HG03565 (cell line): Measurements from ENCODE around the gene DERL3.

ENCODE experiments used
- ATAC-seq: cut with Tn5 transposase; IDR thresholded peaks from one replicate; pipeline ENCODE4 v1.9.1; 2021; ENCODE audit warnings: mild to moderate bottlenecking, moderate library complexity; ENCODE audit not compliant: unreplicated experiment

DERL3 gene

DNA sequence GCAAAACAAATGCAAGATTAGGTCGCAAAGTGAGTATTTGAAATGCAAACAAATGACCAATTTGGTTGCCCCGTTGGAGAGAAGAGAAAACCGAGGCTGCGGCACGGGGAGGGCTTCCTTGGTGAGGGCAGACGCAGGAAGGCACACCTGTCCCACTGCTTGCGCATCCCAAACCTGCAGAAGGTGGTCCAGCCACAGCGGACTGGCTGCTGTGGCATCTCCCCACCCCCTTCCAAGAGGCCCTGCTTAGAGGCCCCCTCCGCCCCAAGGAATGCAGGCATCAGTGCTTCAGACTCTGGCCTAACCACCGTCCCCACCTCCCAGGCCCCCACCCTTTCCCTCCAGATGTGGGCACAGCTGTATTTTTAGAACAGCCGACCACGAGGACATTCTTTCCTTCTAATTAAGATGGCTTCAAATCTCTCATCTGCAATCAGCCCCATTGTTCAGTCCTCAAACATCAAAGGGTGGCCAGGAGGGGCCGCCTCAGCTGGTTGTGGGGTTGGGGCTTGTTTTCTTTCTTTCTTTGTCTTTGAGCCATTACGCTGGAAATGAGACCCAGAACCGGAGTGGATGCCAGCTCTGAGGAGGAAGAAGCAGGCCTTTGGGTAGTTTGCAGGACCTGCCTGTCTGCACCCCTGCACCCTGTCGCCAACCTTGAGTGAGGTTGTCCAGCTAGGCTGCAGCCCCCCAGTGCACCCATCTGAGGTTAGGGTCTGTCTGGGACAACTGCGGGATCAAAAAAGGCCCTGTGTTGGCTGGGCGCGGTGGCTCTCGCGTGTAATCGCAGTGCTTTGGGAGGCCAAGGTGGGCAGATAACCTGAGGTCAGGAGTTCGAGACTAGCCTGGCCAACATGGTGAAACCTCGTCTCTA, 9.4 kb upstream of the DERL3 start:
- no peak for ATAC-seq

DNA sequence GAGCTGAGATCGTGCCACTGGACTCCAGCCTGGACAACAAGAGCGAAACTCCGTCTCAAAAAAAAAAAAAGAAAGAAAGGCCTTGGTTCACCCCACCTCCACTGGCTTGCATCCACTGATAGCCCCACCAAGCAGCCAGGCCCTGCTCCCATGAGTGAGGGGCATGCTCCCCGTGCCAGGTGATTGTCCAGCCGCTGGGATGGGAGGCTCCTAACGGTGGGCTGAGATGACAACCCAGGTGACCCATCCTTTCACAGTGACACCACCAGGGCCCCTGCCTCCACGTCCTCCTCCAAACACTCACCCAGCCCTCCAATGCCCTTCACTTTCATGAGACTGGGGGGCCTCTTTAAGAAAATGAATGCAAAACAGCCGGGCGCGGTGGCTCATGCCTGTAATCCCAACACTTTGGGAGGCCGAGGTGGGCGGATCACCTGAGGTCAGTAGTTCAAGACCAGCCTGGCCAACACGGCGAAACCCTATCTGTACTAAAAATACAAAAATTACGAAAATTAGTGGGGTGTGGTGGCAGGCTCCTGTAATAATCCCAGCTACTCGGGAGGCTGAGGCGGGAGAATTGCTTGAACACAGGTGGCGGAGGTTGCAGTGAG, 8.6 kb upstream of the DERL3 start:
- ATAC-seq, result no peak

DNA sequence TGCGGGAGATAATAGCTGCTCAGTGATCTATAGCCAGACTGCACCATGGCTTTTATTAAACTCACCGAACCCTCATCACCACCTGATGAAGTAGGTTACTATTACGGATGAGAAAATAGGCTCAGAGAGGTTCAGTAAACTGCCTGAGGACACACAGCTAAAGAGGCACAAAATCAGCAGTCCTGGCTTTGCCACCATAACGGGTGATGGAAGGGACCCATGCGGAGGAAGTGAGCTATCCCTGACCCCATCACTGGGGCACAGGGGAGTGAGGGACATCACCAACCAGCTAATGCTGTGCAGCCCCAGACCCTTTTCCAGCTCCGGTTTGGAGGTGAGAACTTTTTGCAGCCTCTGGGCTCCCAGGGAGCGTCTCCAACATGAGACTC, 7.3 kb upstream of the DERL3 start:
- no peak for ATAC-seq

DNA sequence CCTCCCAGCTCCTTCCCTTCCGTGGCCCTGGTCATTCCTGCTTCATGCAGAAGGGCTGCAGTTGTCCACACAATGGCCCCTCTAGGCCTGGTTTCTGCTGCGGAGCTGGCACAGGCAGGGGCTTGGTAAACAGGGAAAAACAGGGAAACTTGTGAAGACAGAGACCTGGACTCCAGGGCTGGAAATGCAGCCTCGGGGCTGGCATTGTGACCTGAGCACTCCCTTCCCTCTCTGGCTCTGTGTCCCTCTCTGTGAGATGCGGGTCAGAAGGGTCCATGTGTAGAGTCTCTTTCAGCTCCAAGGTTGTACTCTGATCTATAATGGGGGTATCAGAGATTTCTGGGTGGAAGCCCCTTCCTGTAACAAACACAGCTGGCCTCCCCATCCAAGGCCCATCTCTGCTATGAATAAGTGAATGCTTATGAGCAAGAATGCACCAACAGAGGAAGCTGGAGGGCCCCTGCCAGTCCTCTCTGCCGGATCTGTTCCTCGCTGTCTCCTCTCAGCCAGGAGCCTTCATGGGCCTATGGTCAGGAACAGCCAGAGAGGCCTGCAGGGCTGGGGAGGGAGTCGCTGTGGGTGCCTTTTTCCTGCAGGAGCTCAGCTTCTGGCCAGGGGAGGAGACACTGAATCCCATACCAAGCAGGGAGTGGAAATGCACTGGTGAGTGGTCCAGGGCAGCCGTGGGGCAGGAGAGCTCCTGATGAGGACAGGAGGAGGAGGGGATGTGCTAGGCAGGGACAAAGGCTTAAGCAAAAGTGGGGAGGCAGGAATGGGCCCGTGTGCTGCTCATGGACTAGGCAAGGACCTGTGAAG, 6.7 kb upstream of the DERL3 start:
- ATAC-seq, result no peak

DNA sequence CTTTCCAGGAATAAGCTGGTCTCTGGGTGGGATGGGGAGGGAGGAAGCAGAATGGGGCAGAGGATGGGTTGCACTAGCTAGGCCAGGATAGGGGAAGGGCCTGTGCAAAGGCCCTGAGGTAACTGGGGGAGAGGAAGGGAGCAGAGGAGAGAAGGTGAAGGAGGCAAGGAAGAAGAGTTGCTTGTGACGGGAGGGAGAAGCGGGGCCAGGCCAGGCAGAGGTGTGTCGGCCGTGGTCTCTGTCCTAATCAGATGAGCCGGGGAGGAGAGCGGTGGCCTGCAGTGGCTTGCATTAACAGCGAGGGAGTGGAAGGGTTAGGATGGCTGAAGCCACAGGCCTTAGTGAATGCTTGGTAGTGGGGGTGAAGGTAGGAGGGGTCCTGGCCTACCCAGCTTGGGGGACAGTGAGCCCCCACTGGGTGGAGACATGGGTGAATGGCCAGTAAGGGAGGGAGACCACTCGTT, 6.0 kb upstream of the DERL3 start:
- no peak for ATAC-seq

DNA sequence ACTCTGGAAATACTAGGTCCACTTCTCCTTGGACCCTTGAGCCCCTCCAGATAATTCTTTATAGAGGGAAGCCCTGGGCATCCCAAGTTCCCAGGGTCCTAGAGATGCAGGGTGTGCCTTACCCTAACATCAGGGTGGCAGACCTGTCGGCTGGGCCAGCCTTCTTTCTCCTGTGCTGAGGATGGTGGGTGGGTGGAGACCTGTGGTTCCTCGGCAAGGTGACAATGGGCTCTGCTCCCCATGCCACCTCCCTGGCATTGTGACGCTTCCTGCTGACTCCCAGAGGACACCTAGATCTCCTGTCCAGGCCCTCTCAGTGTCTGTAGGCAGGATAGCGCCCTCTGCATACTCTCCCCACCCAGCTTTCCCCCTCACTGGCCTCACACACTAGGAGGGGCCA, 3.8 kb upstream of the DERL3 start:
- ATAC-seq, result no peak

DNA sequence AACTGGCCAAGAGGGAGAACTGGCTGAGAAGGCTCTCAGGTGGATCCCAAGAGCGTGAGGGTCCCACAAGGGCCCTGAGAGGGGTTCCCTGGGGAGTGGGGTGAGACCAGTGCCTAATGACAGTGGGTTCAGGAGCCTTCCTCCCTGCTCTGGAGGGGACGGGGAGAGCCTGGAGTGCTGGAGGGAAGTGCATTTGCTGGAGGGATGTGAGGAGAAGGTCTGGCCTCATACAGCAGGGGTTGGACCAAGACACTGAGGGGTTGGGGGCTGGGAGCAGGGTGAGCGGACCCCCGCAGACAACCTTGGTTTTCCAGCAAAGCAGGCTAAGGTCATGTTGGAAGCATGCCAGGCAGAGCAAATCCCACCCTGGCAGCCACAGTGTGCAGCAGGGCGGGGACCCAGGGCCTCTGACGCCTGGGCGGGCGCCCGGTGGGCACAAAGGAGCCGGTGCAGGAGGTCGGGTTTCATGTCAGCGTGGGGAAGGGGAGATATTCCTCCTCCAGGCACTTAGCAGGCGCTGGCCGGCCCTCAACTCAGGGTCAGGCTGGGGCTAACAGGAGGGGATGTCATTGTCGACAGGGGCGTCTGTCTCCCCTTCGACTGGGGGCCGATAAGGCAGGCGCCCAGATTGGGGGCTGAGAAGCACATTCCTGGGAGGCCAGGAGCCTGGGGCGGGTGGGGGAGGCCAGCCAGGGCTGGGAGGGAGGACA, 3.1 kb upstream of the DERL3 start:
- no peak for ATAC-seq

DNA sequence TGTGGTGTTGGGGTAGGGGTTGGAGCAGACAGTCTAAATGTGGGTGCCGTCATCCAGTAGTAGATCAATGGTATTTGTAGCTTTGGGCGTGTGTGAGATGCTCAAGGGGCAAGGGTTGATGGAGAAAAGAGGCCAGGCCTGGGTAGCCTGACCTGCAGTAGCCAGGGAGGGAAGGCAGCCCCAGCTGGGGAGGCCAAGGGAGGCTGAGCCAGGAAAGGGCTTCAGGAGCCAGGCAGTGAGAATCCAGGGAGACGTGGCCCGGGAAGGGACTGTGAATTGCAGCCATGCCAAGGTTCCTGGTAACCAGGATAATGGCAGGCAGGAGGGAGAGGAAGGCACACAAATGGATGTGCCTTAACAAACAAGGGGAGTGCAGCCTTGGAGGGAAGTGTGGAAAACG, 2.5 kb upstream of the DERL3 start:
- ATAC-seq, result no peak

DNA sequence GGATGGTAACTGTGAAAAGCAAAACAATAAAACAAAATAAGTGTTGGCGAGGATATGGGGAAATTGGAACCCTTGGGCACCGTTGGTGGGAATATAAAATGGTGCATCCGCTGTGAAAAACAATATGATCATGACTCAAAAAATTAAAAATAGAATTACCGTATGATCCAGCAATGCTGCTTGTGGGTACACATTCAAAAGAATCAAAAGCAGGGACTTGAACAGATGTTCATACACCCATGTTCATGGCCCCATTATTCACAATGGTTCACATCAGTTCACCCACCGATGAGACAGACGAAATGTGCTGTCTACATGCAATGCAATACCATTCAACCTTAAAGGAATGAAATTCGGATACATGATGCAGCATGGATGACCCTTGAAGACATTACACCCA, 1.2 kb upstream of the DERL3 start:
- ATAC-seq, result no peak

DNA sequence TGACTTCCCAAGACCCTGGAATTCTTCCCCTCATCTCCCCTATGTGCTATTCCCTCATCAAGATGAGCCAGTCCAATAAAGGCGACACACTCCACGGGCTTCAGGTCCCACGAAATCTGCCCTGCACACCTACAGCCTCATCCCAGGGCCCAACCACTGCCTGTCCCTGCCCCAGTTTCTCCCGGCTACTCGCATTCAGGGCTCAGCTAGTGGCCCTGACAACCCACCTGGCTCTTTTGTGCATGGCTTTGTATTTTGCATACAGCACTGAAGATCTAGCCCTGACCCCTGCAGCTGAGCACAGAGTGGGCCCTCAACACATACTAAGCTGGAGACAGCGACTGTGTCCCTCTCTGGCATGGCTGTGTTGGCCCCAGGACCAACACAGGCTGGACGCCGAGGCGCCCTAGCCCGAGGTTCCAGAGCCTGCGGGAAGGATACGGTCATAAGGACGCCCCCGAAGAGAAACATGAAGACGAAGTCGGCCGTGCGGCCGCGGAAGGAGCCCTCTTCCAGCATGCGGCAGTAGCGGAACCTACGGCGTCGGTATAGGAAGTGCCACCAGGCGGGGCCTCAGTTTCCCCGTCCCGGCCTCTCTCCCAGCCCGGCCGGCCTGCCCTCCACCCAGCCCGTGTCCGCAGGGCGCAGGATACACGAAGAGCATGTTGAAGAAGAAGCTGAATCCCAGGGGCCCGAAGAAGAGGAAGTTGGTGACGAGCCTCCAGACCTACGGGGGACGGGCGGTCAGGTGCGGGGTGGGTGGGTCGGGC, 710 bp downstream of the DERL3 start:
- no peak for ATAC-seq

DNA sequence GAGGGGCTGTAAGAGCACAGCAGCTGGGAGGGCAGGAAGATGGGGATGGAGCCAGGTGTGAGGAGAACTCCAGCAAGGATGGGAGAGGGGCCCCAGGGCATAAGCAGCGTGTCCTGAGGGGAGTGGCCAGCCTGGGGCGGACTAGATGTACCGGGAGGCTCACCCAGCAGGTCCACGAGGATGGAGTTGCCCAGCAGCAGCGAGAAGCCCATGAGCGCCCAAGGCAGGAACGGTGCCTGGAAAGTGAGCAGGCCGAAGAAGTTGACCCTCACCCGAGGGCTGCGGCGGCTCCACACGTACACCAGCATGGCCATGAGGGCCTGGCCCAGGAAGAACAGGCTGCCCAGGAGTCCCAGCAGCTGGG, 1.3 kb downstream of the DERL3 start:
- no peak for ATAC-seq

DNA sequence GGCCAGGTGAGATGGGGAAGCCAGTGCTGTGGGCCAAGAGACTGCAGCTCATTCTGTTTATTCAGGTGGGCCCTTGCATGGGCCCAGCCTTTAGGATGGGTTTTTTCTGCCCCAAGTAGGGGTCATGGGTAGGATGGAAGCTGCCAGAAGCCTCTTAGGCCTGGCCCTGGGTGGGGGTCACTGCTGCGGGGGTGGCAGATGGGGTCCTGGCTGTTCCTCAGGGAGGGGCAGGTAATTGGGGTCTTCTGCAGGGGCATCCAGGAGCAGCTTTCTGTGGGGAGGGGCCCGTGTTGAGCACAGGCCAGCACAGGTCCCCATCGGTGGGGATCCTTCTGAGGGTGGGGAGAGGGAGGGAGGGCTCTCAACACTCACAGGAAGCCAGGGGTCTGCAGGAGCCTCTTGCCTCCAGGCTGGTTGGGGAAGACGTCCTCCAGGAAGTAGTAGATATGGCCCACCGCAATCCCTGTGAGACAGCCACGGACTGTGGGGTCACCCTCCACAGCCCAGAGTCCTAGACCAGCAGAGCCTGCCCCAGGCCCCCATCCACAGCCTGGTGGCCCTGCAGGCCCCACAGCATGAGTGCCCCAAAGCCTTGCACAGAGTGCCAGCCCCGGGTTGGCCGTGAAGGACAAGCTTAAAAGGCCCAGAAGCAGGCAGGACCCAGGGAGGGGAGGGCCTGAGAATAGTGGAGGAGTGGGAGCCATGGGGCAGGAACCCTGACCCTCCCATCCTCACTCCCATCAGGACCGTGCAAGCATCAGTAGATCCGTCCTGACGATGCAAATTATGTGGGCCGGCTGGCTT, 1.9 kb downstream of the DERL3 start:
- no peak for ATAC-seq

DNA sequence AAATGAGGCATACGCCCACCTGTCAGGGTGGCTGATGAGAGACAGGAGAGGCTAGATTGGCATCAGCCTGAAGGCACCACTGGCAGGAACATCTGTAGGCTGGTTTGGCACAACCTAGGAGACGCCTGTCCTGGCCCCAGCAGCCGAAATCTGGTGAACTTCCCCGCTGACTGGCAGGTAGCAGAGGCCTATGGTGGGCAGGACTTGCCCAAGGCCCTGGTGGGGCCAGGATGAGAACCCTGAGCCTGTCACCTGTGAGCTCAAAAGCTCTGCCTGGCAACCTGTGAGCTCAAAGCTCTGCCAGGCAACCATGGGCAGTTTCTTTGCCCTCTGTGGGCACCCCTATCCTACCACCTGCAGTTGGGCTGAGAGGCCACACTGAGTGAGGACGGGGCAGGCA, 2.5 kb downstream of the DERL3 start:
- no peak for ATAC-seq

DNA sequence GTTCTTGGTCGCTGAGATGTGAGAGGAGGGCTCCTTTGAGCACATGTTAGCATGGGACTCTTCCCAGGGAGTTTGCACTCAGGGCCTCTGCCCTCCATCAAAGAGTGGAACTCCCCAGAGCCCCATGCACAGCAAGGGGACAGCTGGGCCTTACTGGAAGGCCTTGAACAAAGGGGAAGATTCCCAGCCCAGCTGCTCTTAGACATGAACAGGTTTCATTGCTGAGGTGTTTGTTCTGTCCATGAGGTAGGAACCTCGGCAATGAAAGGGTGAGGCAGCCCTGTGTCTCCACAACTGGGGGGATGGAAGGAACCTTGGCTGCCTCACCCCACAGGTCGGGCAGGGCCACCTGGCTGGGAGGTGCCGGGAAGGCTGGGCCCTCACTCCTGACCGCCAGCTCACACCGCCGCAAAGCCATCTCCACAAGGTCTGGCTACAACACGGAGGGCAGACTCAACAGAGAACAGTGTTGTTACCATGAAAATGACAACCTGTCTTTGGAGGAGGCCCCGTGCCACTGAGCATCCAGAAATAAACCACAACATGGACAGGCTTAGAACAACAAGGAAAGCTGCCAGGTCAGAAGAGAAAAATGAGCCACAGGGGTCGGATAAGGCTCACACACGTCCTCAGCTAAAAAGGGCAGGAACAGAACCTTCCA, 3.2 kb downstream of the DERL3 start:
- ATAC-seq, result no peak

DNA sequence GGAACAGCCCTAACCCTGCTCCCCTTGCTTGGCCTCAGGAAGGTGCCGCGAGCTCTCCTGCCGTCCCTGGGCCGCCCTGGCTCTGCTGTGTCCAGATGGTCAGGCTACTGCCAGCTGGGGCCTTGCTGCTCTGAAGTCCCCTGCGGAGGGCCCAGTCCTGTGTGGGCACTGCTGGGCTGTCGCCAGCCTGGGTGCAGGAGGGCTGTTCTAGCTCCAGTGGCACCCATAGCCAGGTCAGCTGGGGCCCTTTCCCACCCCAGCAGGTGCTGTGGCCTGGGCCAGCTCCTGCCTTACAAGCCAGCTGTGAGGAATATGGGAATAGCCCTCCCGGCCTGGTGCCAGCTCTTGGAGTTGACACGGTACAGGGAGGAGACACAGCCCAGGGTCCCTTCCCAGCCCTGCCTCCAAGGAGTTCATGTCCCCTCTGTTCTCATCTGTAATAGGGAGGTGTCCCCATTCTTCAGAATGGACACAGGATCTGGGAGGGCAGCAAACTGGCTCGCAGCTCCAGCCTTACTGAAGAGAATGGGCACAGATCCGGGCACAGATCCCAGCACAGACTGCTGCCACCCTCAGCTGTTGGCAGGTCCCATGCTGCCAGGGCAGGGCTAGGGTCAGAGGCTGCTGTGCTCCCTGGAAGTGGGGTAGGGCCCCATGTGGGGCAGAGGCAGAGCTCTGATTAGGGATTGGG, 3.9 kb downstream of the DERL3 start:
- ATAC-seq, result no peak

DNA sequence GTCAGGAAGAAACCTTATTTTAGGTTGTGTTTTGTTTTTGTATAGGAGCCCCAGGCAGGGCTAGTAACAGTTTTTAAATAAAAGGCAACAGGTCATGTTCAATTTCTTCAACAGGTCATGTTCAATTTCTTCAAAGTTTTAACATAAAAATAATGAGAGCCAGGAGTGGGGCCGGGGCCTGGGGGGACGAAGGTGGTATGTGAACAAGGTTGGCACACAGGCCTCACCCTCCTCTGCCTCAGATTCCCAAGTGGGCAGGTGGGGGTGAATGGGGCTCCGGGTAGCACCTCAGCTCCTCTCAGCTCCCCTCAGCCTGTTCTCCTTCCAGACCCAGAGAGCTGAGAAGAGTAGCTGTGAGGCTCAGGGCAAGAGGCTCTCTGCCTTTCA, 4.4 kb downstream of the DERL3 start:
- no peak for ATAC-seq

DNA sequence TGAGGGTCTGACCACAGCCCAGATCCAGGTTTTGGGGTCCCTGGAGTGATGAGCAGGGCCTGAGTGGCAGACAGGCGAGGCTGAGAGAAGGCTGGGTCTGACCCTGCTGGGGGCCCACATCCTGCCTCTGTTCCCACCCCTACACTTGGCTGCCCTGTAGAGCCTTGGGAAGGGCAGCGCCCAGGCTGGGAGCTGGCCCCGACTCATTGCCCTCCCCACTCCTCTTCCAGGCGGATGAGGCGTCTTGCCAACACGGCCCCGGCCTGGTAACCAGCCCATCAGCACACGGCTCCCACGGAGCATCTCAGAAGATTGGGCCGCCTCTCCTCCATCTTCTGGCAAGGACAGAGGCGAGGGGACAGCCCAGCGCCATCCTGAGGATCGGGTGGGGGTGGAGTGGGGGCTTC, 4.9 kb downstream of the DERL3 start:
- ATAC-seq, result no peak

DNA sequence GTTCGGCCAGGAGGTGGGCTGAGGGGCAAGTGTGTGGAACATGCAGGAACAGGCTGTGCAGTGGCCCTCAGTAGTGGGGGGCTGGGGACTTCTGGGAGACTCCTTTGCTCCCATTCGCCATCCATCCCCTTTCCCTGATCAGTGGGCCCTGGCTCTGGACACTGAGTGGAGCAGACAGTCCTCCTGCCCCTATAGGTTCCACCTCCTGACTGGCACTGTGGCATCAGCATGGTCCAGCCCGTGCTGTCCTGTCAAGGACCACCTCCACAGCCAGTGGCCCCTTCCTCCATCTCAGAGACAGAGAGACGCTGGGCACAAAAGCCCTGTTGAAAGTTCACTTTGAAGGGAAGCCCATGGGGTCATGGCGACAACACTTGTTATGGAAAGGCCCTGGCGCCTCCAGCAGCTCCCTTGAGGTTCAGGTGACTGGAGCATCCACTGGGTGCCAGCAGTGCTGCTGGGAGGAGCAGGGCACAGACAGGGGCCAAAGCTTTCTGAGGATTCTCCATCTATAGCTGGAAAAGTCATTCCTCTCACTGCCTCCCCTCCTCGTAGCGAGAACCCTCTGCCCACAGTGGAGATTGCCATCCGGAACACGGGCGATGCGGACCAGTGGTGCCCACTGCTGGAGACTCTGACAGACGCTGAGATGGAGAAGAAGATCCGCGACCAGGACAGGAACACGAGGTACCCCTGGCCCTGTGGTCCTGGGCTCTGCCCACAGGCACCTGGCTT, 5.6 kb downstream of the DERL3 start:
- ATAC-seq, result no peak
